WTC11 (cell line): ENCODE data around the gene ITPK1. TPM values are rescaled to one million over a fixed set of nuclear protein-coding genes. Genes with fewer than 3 reads are reported as not detected.

Experiments used
- AFF4 ChIP-seq: sonication (generic); formaldehyde crosslinking; IDR thresholded peaks from 2 replicates; pipeline ENCODE4 v1.8.1; 2023; ENCODE audit warnings: mild to moderate bottlenecking, missing genetic modification reagents, borderline replicate concordance
- E2F1 ChIP-seq: sonication (generic); formaldehyde crosslinking; IDR thresholded peaks from 2 replicates; pipeline ENCODE4 v1.8.0; 2022; ENCODE audit warnings: mild to moderate bottlenecking, missing genetic modification reagents
- ESRRA ChIP-seq: sonication (generic); formaldehyde crosslinking; IDR thresholded peaks from 2 replicates; pipeline ENCODE4 v1.8.1; 2022; ENCODE audit warnings: mild to moderate bottlenecking, missing genetic modification reagents, borderline replicate concordance
- GABPB1 ChIP-seq: sonication (generic); formaldehyde crosslinking; IDR thresholded peaks from 2 replicates; pipeline ENCODE4 v1.8.1; 2023; ENCODE audit warnings: mild to moderate bottlenecking, missing genetic modification reagents
- JAZF1 ChIP-seq: fragments of 250-450 bp; sonication (Bioruptor Pico); IDR thresholded peaks from 2 replicates; pipeline ENCODE4 v1.9.0; 2021; ENCODE audit warnings: moderate library complexity, mild to moderate bottlenecking, inconsistent platforms
- NFATC4 ChIP-seq: fragments of 250-450 bp; sonication (Bioruptor Pico); IDR thresholded peaks from 2 replicates; pipeline ENCODE4 v1.9.0; 2021; ENCODE audit warnings: mild to moderate bottlenecking
- NR2C2 ChIP-seq: sonication (generic); formaldehyde crosslinking; IDR thresholded peaks from 2 replicates; pipeline ENCODE4 v1.8.0; 2022; ENCODE audit warnings: mild to moderate bottlenecking, missing genetic modification reagents
- OVOL2 ChIP-seq: fragments of 250-450 bp; sonication (Bioruptor Pico); IDR thresholded peaks from 2 replicates; pipeline ENCODE4 v1.9.0; 2021; ENCODE audit warnings: mild to moderate bottlenecking, borderline replicate concordance
- SMAD3 ChIP-seq: sonication (generic); formaldehyde crosslinking; IDR thresholded peaks from 2 replicates; pipeline ENCODE4 v1.8.0; 2022; ENCODE audit warnings: missing genetic modification reagents, mild to moderate bottlenecking, borderline replicate concordance
- SOX15 ChIP-seq: fragments of 250-450 bp; sonication (Bioruptor Pico); IDR thresholded peaks from 2 replicates; pipeline ENCODE4 v1.9.0; 2021; ENCODE audit warnings: mild to moderate bottlenecking
- SP1 ChIP-seq: sonication (generic); formaldehyde crosslinking; conservative IDR thresholded peaks from 2 replicates; pipeline ENCODE4 v1.8.1; 2022; ENCODE audit warnings: missing genetic modification reagents
- TCF7 ChIP-seq: sonication (generic); formaldehyde crosslinking; IDR thresholded peaks from 2 replicates; pipeline ENCODE4 v1.8.0; 2022; ENCODE audit warnings: mild to moderate bottlenecking, low read depth, missing genetic modification reagents, moderate library complexity
- TEAD1 ChIP-seq: sonication (generic); formaldehyde crosslinking; IDR thresholded peaks from 2 replicates; pipeline ENCODE4 v1.8.0; 2022; ENCODE audit warnings: mild to moderate bottlenecking, missing genetic modification reagents
- ZBTB21 ChIP-seq: sonication (generic); formaldehyde crosslinking; IDR thresholded peaks from 2 replicates; pipeline ENCODE4 v1.8.1; 2023; ENCODE audit warnings: mild to moderate bottlenecking, missing genetic modification reagents, borderline replicate concordance
- ZMAT4 ChIP-seq: fragments of 250-450 bp; sonication (Bioruptor Pico); IDR thresholded peaks from 2 replicates; pipeline ENCODE4 v1.9.0; 2021; ENCODE audit warnings: mild to moderate bottlenecking
- ZNF138 ChIP-seq: sonication (generic); formaldehyde crosslinking; conservative IDR thresholded peaks from 2 replicates; pipeline ENCODE4 v1.8.1; 2022; ENCODE audit warnings: mild to moderate bottlenecking, moderate library complexity, missing genetic modification reagents
- ZNF396 ChIP-seq: fragments of 250-450 bp; sonication (Bioruptor Pico); IDR thresholded peaks from 2 replicates; pipeline ENCODE4 v1.8.0; 2021; ENCODE audit warnings: mild to moderate bottlenecking, moderate library complexity, borderline replicate concordance
- ZNF512 ChIP-seq: sonication (generic); formaldehyde crosslinking; IDR thresholded peaks from 2 replicates; pipeline ENCODE4 v1.8.1; 2022; ENCODE audit warnings: missing genetic modification reagents, borderline replicate concordance
- ZNF671 ChIP-seq: fragments of 250-450 bp; sonication (Bioruptor Pico); IDR thresholded peaks from 2 replicates; pipeline ENCODE4 v1.8.0; 2021; ENCODE audit warnings: mild to moderate bottlenecking
- total RNA-seq: library from RNA; stranded (reverse); gene quantifications from 3 replicates; pipeline ENCODE4 v1.2.3, GENCODE V29; 2021
- TF ChIP-seq, protein P1 (sequence below): fragments of 250-450 bp; sonication (Bioruptor Pico); IDR thresholded peaks from 2 replicates; pipeline ENCODE4 v2.1.2; 2022; ENCODE audit warnings: mild to moderate bottlenecking, moderate library complexity
- TF ChIP-seq, protein P2 (sequence below): sonication (generic); formaldehyde crosslinking; IDR thresholded peaks from 2 replicates; pipeline ENCODE4 v1.8.0; 2023; ENCODE audit warnings: missing genetic modification reagents
- TF ChIP-seq, protein P3 (sequence below): fragments of 250-450 bp; sonication (Bioruptor Pico); IDR thresholded peaks from 2 replicates; pipeline ENCODE4 v1.9.0; 2021; ENCODE audit warnings: mild to moderate bottlenecking
- TF ChIP-seq, protein P4 (sequence below): sonication (generic); formaldehyde crosslinking; conservative IDR thresholded peaks from 2 replicates; pipeline ENCODE4 v1.8.1; 2022; ENCODE audit warnings: mild to moderate bottlenecking, missing genetic modification reagents

The ITPK1 gene
- total RNA-seq, 1 experiment from 2014 or later: 144 TPM

DNA sequence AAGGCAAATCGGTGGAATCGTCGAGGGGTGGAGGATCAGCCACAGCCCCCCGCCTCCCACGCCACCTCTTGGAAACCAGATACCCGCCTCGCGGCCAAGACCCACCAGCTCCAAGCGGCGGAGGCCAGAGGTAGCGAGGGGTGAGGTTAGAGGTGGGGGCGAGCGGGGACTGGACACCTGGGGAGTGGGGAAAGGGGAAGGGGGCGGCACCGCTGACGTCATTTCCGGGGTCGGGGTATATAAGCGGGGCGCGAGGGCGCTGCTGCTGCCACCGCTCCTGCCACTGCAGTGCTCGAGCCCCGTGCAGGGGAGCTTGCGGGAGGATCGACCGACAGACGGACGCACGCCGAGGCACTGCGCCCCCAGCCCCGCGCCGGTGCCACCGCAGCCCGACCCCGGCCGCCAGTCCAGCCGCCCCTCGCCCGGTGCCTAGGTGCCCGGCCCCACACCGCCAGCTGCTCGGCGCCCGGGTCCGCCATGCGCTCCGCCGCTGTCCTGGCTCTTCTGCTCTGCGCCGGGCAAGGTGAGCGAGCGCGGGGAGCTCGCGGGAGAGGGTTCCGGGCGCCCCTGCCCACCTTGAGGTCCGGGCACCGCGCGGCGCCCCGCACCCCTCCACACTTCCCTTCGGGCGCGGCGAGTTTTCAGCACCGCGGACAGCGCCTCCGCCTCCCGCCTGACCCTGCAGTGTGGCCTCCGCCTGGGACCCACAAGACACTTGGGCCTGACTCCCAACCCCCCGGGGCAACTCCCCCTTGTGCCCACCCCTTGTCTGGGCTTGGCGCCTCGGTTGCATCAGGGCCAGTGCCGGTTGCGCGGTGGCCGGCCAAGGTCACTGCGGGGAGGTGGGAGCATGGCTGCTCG is 192.6 kb downstream of the ITPK1 start, which contains the start of gene CHGA (continued):
- TF ChIP-seq ZBTB21 (CRISPR knock-in tag): peak; percentile 93
- TF ChIP-seq AFF4: peak; percentile 68; the same call in 1 of the 2 replicates
- peak; percentile 57 for TF ChIP-seq SP1 (CRISPR knock-in tag)
- TF ChIP-seq ZNF512 (CRISPR knock-in tag): peak; percentile 87; the same call in 1 of the 2 replicates
- TF ChIP-seq ZNF396 (CRISPR knock-in tag): no peak
- 0 out of 2 replicates have a peak, but pooled peaks have one; percentile 62 for TF ChIP-seq GABPB1 (CRISPR knock-in tag)
- TF ChIP-seq NFATC4: no peak
- peak; percentile 96 for TF ChIP-seq TEAD1 (CRISPR knock-in tag)
- TF ChIP-seq TCF7 (CRISPR knock-in tag): peak; percentile 94; the same call in 1 of the 2 replicates
- peak; percentile 97 for TF ChIP-seq SMAD3
- TF ChIP-seq, protein P1, sequence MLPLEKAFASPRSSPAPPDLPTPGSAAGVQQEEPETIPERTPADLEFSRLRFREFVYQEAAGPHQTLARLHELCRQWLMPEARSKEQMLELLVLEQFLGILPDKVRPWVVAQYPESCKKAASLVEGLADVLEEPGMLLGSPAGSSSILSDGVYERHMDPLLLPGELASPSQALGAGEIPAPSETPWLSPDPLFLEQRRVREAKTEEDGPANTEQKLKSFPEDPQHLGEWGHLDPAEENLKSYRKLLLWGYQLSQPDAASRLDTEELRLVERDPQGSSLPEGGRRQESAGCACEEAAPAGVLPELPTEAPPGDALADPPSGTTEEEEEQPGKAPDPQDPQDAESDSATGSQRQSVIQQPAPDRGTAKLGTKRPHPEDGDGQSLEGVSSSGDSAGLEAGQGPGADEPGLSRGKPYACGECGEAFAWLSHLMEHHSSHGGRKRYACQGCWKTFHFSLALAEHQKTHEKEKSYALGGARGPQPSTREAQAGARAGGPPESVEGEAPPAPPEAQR (CRISPR knock-in tag): no peak
- TF ChIP-seq, protein P2, sequence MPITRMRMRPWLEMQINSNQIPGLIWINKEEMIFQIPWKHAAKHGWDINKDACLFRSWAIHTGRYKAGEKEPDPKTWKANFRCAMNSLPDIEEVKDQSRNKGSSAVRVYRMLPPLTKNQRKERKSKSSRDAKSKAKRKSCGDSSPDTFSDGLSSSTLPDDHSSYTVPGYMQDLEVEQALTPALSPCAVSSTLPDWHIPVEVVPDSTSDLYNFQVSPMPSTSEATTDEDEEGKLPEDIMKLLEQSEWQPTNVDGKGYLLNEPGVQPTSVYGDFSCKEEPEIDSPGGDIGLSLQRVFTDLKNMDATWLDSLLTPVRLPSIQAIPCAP: peak; percentile 93
- TF ChIP-seq, protein P3, sequence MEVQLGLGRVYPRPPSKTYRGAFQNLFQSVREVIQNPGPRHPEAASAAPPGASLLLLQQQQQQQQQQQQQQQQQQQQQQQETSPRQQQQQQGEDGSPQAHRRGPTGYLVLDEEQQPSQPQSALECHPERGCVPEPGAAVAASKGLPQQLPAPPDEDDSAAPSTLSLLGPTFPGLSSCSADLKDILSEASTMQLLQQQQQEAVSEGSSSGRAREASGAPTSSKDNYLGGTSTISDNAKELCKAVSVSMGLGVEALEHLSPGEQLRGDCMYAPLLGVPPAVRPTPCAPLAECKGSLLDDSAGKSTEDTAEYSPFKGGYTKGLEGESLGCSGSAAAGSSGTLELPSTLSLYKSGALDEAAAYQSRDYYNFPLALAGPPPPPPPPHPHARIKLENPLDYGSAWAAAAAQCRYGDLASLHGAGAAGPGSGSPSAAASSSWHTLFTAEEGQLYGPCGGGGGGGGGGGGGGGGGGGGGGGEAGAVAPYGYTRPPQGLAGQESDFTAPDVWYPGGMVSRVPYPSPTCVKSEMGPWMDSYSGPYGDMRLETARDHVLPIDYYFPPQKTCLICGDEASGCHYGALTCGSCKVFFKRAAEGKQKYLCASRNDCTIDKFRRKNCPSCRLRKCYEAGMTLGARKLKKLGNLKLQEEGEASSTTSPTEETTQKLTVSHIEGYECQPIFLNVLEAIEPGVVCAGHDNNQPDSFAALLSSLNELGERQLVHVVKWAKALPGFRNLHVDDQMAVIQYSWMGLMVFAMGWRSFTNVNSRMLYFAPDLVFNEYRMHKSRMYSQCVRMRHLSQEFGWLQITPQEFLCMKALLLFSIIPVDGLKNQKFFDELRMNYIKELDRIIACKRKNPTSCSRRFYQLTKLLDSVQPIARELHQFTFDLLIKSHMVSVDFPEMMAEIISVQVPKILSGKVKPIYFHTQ (CRISPR knock-in tag): no peak
- TF ChIP-seq ZMAT4 (CRISPR knock-in tag): no peak
- TF ChIP-seq SOX15: no peak
- TF ChIP-seq, protein P4, sequence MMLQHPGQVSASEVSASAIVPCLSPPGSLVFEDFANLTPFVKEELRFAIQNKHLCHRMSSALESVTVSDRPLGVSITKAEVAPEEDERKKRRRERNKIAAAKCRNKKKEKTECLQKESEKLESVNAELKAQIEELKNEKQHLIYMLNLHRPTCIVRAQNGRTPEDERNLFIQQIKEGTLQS (CRISPR knock-in tag): peak; percentile 74
- peak; percentile 93 for TF ChIP-seq ESRRA
- peak; percentile 66 for TF ChIP-seq NR2C2 (CRISPR knock-in tag)
- peak; percentile 87; the same call in 1 of the 2 replicates for TF ChIP-seq ZNF138 (CRISPR knock-in tag)
- TF ChIP-seq JAZF1 (CRISPR knock-in tag): no peak
- TF ChIP-seq OVOL2: no peak
- no peak for TF ChIP-seq ZNF671 (CRISPR knock-in tag)
- TF ChIP-seq E2F1 (CRISPR knock-in tag): peak; percentile 80; the same call in 1 of the 2 replicates
